ENCODE results near the gene SEBOX. TPM values are rescaled to one million over a fixed set of nuclear protein-coding genes. Genes with fewer than 3 reads are reported as not detected.

Gene SEBOX
- total and polyA plus RNA-seq, 2 experiments from 2014 or later, result not detected

GRCh38 chr17:28344435-28344901 lies 20.5 kb downstream of the SEBOX start:
- ATAC-seq, result no peak
- no peaks in the 10 kb centered on the region for H3K9me2 ChIP-seq (ENCODE audit: insufficient read depth)
- no peak overlapping the region for H3K4me2 ChIP-seq
- H3K27me3 Mint-ChIP-seq (ENCODE audit: insufficient read depth, low read depth, poor library complexity), result peaks cover 7% of the 10 kb centered on the region
- H3K27ac Mint-ChIP-seq, result no peak overlapping the region
- H3F3A ChIP-seq (replicated peaks; ENCODE audit: low read depth), result no peaks in the 10 kb centered on the region
- peaks cover 48% of the 10 kb centered on the region for H3K36me3 Mint-ChIP-seq (ENCODE audit: low read depth)
- no peaks in the 10 kb centered on the region for H3K79me2 ChIP-seq (replicated peaks; ENCODE audit: insufficient read depth)
- no peaks in the 10 kb centered on the region for H3K9me3 Mint-ChIP-seq
- peaks cover 15% of the 10 kb centered on the region for H3K36me3 ChIP-seq (ENCODE audit: insufficient read depth)
- no peaks in the 10 kb centered on the region for H3K27me3 ChIP-seq (ENCODE audit: insufficient read depth)
- H3K4me1 ChIP-seq (ENCODE audit: insufficient read depth), result no peaks in the 10 kb centered on the region; the same call in 1 of the 2 replicates
- TF ChIP-seq NANOG (IDR thresholded peaks at IDR 0.05; ENCODE audit: borderline replicate concordance), result no peak
- TF ChIP-seq STAT1 (IDR thresholded peaks at IDR 0.05; ENCODE audit: unreplicated experiment), result no peak
- TF ChIP-seq ZNF114 (CRISPR knock-in tag; IDR thresholded peaks at IDR 0.05), result no peak
- TF ChIP-seq POLR2AphosphoS5 (IDR thresholded peaks at IDR 0.05; ENCODE audit: low read depth), result no peak
- TF ChIP-seq EZH2 (IDR thresholded peaks at IDR 0.05; ENCODE audit: low read depth, unreplicated experiment), result no peak
- no peak for TF ChIP-seq ETS1 (IDR thresholded peaks at IDR 0.05)
- no peak for TF ChIP-seq REST (IDR thresholded peaks at IDR 0.05; ENCODE audit: unreplicated experiment)
- TF ChIP-seq EZH2phosphoT487 (IDR thresholded peaks at IDR 0.05; ENCODE audit: unreplicated experiment), result no peak
- no peak for TF ChIP-seq JUNB (IDR thresholded peaks at IDR 0.05; ENCODE audit: unreplicated experiment)
- TF ChIP-seq, protein P1, sequence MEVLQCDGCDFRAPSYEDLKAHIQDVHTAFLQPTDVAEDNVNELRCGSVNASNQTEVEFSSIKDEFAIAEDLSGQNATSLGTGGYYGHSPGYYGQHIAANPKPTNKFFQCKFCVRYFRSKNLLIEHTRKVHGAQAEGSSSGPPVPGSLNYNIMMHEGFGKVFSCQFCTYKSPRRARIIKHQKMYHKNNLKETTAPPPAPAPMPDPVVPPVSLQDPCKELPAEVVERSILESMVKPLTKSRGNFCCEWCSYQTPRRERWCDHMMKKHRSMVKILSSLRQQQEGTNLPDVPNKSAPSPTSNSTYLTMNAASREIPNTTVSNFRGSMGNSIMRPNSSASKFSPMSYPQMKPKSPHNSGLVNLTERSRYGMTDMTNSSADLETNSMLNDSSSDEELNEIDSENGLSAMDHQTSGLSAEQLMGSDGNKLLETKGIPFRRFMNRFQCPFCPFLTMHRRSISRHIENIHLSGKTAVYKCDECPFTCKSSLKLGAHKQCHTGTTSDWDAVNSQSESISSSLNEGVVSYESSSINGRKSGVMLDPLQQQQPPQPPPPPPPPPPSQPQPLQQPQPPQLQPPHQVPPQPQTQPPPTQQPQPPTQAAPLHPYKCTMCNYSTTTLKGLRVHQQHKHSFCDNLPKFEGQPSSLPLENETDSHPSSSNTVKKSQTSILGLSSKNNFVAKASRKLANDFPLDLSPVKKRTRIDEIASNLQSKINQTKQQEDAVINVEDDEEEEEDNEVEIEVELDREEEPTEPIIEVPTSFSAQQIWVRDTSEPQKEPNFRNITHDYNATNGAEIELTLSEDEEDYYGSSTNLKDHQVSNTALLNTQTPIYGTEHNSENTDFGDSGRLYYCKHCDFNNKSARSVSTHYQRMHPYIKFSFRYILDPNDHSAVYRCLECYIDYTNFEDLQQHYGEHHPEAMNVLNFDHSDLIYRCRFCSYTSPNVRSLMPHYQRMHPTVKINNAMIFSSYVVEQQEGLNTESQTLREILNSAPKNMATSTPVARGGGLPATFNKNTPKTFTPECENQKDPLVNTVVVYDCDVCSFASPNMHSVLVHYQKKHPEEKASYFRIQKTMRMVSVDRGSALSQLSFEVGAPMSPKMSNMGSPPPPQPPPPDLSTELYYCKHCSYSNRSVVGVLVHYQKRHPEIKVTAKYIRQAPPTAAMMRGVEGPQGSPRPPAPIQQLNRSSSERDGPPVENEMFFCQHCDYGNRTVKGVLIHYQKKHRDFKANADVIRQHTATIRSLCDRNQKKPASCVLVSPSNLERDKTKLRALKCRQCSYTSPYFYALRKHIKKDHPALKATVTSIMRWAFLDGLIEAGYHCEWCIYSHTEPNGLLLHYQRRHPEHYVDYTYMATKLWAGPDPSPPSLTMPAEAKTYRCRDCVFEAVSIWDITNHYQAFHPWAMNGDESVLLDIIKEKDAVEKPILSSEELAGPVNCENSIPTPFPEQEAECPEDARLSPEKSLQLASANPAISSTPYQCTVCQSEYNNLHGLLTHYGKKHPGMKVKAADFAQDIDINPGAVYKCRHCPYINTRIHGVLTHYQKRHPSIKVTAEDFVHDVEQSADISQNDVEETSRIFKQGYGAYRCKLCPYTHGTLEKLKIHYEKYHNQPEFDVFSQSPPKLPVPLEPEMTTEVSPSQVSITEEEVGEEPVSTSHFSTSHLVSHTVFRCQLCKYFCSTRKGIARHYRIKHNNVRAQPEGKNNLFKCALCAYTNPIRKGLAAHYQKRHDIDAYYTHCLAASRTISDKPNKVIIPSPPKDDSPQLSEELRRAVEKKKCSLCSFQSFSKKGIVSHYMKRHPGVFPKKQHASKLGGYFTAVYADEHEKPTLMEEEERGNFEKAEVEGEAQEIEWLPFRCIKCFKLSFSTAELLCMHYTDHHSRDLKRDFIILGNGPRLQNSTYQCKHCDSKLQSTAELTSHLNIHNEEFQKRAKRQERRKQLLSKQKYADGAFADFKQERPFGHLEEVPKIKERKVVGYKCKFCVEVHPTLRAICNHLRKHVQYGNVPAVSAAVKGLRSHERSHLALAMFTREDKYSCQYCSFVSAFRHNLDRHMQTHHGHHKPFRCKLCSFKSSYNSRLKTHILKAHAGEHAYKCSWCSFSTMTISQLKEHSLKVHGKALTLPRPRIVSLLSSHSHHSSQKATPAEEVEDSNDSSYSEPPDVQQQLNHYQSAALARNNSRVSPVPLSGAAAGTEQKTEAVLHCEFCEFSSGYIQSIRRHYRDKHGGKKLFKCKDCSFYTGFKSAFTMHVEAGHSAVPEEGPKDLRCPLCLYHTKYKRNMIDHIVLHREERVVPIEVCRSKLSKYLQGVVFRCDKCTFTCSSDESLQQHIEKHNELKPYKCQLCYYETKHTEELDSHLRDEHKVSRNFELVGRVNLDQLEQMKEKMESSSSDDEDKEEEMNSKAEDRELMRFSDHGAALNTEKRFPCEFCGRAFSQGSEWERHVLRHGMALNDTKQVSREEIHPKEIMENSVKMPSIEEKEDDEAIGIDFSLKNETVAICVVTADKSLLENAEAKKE (CRISPR knock-in tag; IDR thresholded peaks at IDR 0.05), result no peak
- TF ChIP-seq CREB1 (CRISPR knock-in tag; IDR thresholded peaks at IDR 0.05; ENCODE audit: low read depth), result no peak
- TF ChIP-seq, protein P2, sequence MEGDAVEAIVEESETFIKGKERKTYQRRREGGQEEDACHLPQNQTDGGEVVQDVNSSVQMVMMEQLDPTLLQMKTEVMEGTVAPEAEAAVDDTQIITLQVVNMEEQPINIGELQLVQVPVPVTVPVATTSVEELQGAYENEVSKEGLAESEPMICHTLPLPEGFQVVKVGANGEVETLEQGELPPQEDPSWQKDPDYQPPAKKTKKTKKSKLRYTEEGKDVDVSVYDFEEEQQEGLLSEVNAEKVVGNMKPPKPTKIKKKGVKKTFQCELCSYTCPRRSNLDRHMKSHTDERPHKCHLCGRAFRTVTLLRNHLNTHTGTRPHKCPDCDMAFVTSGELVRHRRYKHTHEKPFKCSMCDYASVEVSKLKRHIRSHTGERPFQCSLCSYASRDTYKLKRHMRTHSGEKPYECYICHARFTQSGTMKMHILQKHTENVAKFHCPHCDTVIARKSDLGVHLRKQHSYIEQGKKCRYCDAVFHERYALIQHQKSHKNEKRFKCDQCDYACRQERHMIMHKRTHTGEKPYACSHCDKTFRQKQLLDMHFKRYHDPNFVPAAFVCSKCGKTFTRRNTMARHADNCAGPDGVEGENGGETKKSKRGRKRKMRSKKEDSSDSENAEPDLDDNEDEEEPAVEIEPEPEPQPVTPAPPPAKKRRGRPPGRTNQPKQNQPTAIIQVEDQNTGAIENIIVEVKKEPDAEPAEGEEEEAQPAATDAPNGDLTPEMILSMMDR (conservative IDR thresholded peaks at IDR 0.05; ENCODE audit: low read depth in 2 of 2), result no peak
- no peak for TF ChIP-seq ZNF331 (CRISPR knock-in tag; IDR thresholded peaks at IDR 0.05; ENCODE audit: low read depth)
- H3K27ac ChIP-seq (ENCODE audit: low read depth), result no peak overlapping the region
- H3K4me3 Mint-ChIP-seq, result no peak overlapping the region
- DNase-seq (ENCODE audit: low spot score), result no peak
- no peak overlapping the region for H3K4me3 ChIP-seq
- peaks cover 8% of the 10 kb centered on the region; the same call in 1 of the 2 replicates for H4K20me1 ChIP-seq (replicated peaks; ENCODE audit: insufficient read depth)
- no peak overlapping the region for H2AFZ ChIP-seq
- peaks cover 16% of the 10 kb centered on the region for H3K4me1 Mint-ChIP-seq
